ENCODE measurements around the gene SEMA4F.

- TF ChIP-seq CTCF (conservative IDR thresholded peaks at IDR 0.05 in 1 of 2, IDR thresholded peaks at IDR 0.05 in 1 of 2; ENCODE audit: extremely low read depth in 1 of 2, insufficient read depth in 1 of 2, low read depth in 1 of 2, low read length in 2 of 2) (peak; percentile 19 to 31), EZH2 (IDR thresholded peaks at IDR 0.05; ENCODE audit: borderline replicate concordance, low read length) (no peak)
Observed at GRCh38 chr2:74675090-74675489, 21.0 kb downstream of the SEMA4F start.
